ENCODE results near the gene ALDH1A2.

DNA sequence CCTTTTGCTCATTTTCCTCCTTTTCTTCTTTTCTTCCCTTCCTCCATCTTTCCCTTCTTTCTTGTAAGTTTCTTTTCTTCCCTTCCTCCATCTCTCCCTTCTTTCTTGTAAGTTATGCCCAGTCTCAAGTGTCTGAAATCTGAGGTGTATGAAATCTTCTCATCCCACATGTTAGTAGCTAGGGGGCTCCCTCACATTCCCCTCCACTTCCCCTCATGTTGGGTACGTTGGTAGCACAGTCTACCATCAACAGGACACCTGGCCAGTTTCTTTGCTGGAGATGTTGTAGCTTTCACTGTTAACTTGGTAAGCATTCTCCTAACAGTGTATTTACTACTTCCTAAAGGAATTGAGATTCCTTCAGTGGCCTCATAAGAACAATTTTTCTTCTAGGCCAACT is 133.9 kb downstream of the ALDH1A2 start:
- TF ChIP-seq, protein P1, sequence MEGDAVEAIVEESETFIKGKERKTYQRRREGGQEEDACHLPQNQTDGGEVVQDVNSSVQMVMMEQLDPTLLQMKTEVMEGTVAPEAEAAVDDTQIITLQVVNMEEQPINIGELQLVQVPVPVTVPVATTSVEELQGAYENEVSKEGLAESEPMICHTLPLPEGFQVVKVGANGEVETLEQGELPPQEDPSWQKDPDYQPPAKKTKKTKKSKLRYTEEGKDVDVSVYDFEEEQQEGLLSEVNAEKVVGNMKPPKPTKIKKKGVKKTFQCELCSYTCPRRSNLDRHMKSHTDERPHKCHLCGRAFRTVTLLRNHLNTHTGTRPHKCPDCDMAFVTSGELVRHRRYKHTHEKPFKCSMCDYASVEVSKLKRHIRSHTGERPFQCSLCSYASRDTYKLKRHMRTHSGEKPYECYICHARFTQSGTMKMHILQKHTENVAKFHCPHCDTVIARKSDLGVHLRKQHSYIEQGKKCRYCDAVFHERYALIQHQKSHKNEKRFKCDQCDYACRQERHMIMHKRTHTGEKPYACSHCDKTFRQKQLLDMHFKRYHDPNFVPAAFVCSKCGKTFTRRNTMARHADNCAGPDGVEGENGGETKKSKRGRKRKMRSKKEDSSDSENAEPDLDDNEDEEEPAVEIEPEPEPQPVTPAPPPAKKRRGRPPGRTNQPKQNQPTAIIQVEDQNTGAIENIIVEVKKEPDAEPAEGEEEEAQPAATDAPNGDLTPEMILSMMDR (IDR thresholded peaks at IDR 0.05), result no peak
- TF ChIP-seq POLR2A (IDR thresholded peaks at IDR 0.05), result no peak
